GM12878 (cell line): Measurements from ENCODE around the gene ZNF181. TPM values are rescaled to one million over a fixed set of nuclear protein-coding genes. Genes with fewer than 3 reads are reported as not detected.

ENCODE experiments used
- ATAC-seq: fragments of 200-7000 bp; cut with Tn5 transposase; 3 replicates; pipeline ENCODE4 v1.9.1; 2020; ENCODE audit warnings: mild to moderate bottlenecking, moderate library complexity
- BruUV-seq: library from RNA; stranded (reverse); fragments of 400-500 nt; replicated peaks from 2 replicates; lab custom pipeline; 2021; lab: Mats Ljungman, UMichigan
- CTCF ChIA-PET: fragments of 300-600 bp; sonication (Branson Sonifier 250); formaldehyde crosslinking; extraction: SDS; loops from one replicate; lab custom pipeline; 2021; ENCODE audit warnings: inconsistent platforms; lab: Yijun Ruan, JAX
- POLR2A ChIA-PET: fragments of 350-600 bp; formaldehyde crosslinking; extraction: SDS; loops from one replicate; lab custom pipeline; 2021; ENCODE audit warnings: inconsistent platforms; lab: Charles Lee
- RAD21 ChIA-PET: fragments of 300-600 bp; sonication (Branson Sonifier 250); formaldehyde crosslinking; loops from one replicate; lab custom pipeline; 2023; ENCODE audit warnings: antibody characterized with exemption; ENCODE audit not compliant: unreplicated experiment; lab: Charles Lee
- SMC1A ChIA-PET: fragments of 300-600 bp; sonication (Branson Sonifier 250); formaldehyde crosslinking; loops from one replicate; lab custom pipeline; 2023; ENCODE audit not compliant: unreplicated experiment, uncharacterized antibody; lab: Charles Lee
- DNase-seq: peaks from one replicate; pipeline ENCODE4 v3.0.0-alpha.2; 2011; ENCODE audit warnings: low read depth, low spot score
- FAIRE-seq: peaks from 3 replicates; lab custom pipeline; 2011; peaks lifted over from hg19 to GRCh38; lab: Jason Lieb, UNC
- H2AFZ ChIP-seq: 2 replicates; pipeline ENCODE4 v1.6.0; 2011; ENCODE audit warnings: low read depth, low read length, control low read depth; ENCODE audit not compliant: control insufficient read depth
- H3K27ac ChIP-seq: 2 replicates; pipeline ENCODE4 v1.5.1; 2011; ENCODE audit warnings: control low read depth; ENCODE audit not compliant: control insufficient read depth, insufficient read depth
- H3K27me3 ChIP-seq, 2 experiments: replicated peaks in 1 of 2; 2 replicates each; pipeline versions ENCODE4 v1.6.0 to v1.6.1; 2011; ENCODE audit warnings: low read length in 1 of 2; ENCODE audit not compliant: control insufficient read depth in 2 of 2, insufficient read depth in 2 of 2
- H3K36me3 ChIP-seq, 2 experiments: 2 replicates each; pipeline ENCODE4 v1.5.1; 2011; ENCODE audit warnings: low read length in 1 of 2; ENCODE audit not compliant: control insufficient read depth in 2 of 2, insufficient read depth in 2 of 2
- H3K4me1 ChIP-seq: 2 replicates; pipeline ENCODE4 v1.6.1; 2011; ENCODE audit warnings: mild to moderate bottlenecking, low read length, moderate library complexity, mixed read lengths; ENCODE audit not compliant: control insufficient read depth, insufficient read depth
- H3K4me2 ChIP-seq: 2 replicates; pipeline ENCODE4 v1.6.0; 2011; ENCODE audit warnings: control low read depth; ENCODE audit not compliant: control insufficient read depth, insufficient read depth
- H3K4me3 ChIP-seq: fragments of 200-600 bp; sonication (generic); 2 replicates; pipeline ENCODE4 v1.5.1; 2016
- H3K79me2 ChIP-seq: 2 replicates; pipeline ENCODE4 v1.6.0; 2011; ENCODE audit warnings: low read length; ENCODE audit not compliant: control insufficient read depth, insufficient read depth
- H3K9ac ChIP-seq: 2 replicates; pipeline ENCODE4 v1.8.0; 2011; ENCODE audit warnings: low read length, control low read depth, mixed read lengths; ENCODE audit not compliant: control insufficient read depth, insufficient read depth
- H3K9me3 ChIP-seq: replicated peaks from 3 replicates; pipeline ENCODE4 v1.5.1; 2011; ENCODE audit warnings: mild to moderate bottlenecking, low read length; ENCODE audit not compliant: control insufficient read depth, insufficient read depth
- H4K20me1 ChIP-seq: 2 replicates; pipeline ENCODE4 v1.6.0; 2011; ENCODE audit not compliant: control insufficient read depth, insufficient read depth
- BHLHE40 ChIP-seq, 2 experiments: fragments of 450-650 bp in 1 of 2; IDR thresholded peaks; 2 replicates each; pipeline ENCODE4 v1.6.1; 2011 to 2017; ENCODE audit warnings: low read depth in 2 of 2, borderline replicate concordance in 1 of 2, improper control_type of control experiment in 1 of 2, low read length in 1 of 2, mild to moderate bottlenecking in 1 of 2
- CHD2 ChIP-seq: IDR thresholded peaks from 2 replicates; pipeline ENCODE4 v1.6.1; 2011; ENCODE audit warnings: low read depth, low read length, improper control_type of control experiment, borderline replicate concordance
- NBN ChIP-seq: fragments of 450-650 bp; IDR thresholded peaks from 2 replicates; pipeline ENCODE4 v1.6.1; 2016
- NFXL1 ChIP-seq: fragments of 450-650 bp; IDR thresholded peaks from 2 replicates; pipeline ENCODE4 v1.6.1; 2017; ENCODE audit warnings: antibody characterized with exemption, mild to moderate bottlenecking, borderline replicate concordance
- NKRF ChIP-seq: fragments of 450-650 bp; conservative IDR thresholded peaks from 2 replicates; pipeline ENCODE4 v1.6.1; 2017; ENCODE audit warnings: mild to moderate bottlenecking, moderate library complexity
- NR2F1 ChIP-seq: fragments of 450-650 bp; conservative IDR thresholded peaks from 2 replicates; pipeline ENCODE4 v1.6.1; 2017; ENCODE audit warnings: mild to moderate bottlenecking
- ZBTB33 ChIP-seq: fragments of 450-650 bp; IDR thresholded peaks from 2 replicates; pipeline ENCODE4 v1.6.1; 2017; ENCODE audit warnings: mild to moderate bottlenecking
- ZNF207 ChIP-seq: fragments of 450-650 bp; IDR thresholded peaks from 2 replicates; pipeline ENCODE4 v1.6.1; 2014; ENCODE audit warnings: antibody characterized with exemption, mild to moderate bottlenecking, borderline replicate concordance
- WGBS: methylation state at CpG from one replicate; pipeline ENCODE4 v1.1.6; 2016; ENCODE audit warnings: low lambda C conversion rate; ENCODE audit not compliant: insufficient replicate concordance, insufficient coverage; ENCODE audit errors: missing lambda C conversion rate; 5-methylcytosine and 5-hydroxymethylcytosine counted together
- in situ Hi-C: fragments of 300-500 bp; cut with MboI; formaldehyde crosslinking; loops from 9 replicates; pipeline ENCODE4 v1.14.3; 2018; ENCODE audit warnings: mixed read lengths
- intact Hi-C: fragments of 100-400 bp; cut with micrococcal nuclease; formaldehyde crosslinking; loops from one replicate; pipeline ENCODE4 v1.14.2; 2022; ENCODE audit not compliant: unreplicated experiment
- polyA plus RNA-seq, 11 experiments: library from polyadenylated mRNA; depleted of rRNA in 4 of 11; unstranded in 6 of 11; stranded (reverse) in 5 of 11; fragments of >200 nt; fragmentation: Nextera tagmentation in 4 of 11; fragmentation: Illumina TruSeq in 1 of 11; extraction: Ambion mirVana in 4 of 11; extraction: Trizol in 1 of 11; gene quantifications; 1 replicate in 1 of 11; 2 replicates in 10 of 11; pipeline versions ENCODE4 v1.2.1 to v1.2.3, GENCODE V29; 2011 to 2016; ENCODE audit warnings: inconsistent platforms in 2 of 11, missing spikeins in 2 of 11, low read depth in 1 of 11
- total RNA-seq, 4 experiments: library from RNA; depleted of rRNA in 3 of 4; stranded (reverse); fragments of >200 nt in 3 of 4; fragmentation: Illumina TruSeq in 1 of 4; extraction: Trizol in 1 of 4; gene quantifications; 2 replicates each; pipeline versions ENCODE4 v1.2.1 to v1.2.3, GENCODE V29; 2013 to 2021

The ZNF181 gene
- total and polyA plus RNA-seq, 10 of the 15 experiments (the other 5 are each of a cell fraction or from before 2014, with no cell fraction given), result 2.1 to 10.3 (median 8.1) TPM

DNA sequence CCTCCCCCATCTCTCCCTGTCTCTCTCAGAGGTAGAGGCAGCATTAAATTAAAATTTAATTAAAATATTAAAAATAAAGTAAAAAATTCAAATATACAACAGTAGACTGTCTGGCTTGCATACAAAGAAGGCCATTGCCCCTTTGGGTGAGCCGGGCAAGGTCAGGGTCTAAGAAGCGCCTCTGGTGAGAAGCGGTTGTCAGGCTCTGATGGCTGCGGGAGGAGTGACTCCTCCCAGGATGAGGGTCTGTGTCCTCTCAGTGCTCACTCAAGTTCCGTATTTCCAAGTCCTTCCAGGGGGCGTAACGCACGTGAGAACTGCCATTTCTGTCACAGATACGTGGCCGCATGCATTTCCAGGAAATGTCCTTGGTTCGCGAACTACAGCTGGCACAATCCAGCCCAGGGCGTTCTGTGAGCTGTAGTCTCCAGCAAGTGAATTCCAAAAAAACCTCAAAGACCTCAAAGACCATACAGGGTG is 737 bp upstream of the ZNF181 start:
- Histone ChIP-seq H3K9ac (peak overlapping the region; percentile 82), H4K20me1 (no peaks in the 10 kb centered on the region), H3K9me3 (no peaks in the 10 kb centered on the region; the same call in 2 of the 3 replicates), H3K36me3 (no peaks in the 10 kb centered on the region), H3K27ac (peak overlapping the region; percentile 89), H3K4me1 (no peaks in the 10 kb centered on the region), H3K4me3 (peak overlapping the region; percentile 79), H3K79me2 (no peaks in the 10 kb centered on the region), H2AFZ (peak overlapping the region; percentile 97), H3K27me3 (no peaks in the 10 kb centered on the region), H3K4me2 (peak overlapping the region; percentile 97)
- FAIRE-seq (no peak), DNase-seq (no peak), ATAC-seq (peak; percentile 24)
- CTCF ChIA-PET, result interaction anchor here (0.7 to 1.1 kb wide), 2 partner anchors 56 to 58 kb away, joined by 3 to 6 read pairs; partner anchors contain the start of gene ZNF302
- intact Hi-C loops (loop anchor here (1.0 to 5.0 kb wide), 2 partner anchors 39 to 56 kb away; partner anchors contain the start of genes SCGB2B2, ZNF302 and ZNF599), in situ Hi-C loops (no loop called here)
- BruUV-seq, result TSS peak; percentile 93
- POLR2A ChIA-PET, result no interaction called here
- TF ChIP-seq NFXL1 (peak; percentile 65; the same call in 1 of the 2 replicates), NKRF (peak; percentile 80), CHD2 (0 out of 2 replicates have a peak, but pooled peaks have one; percentile 2), ZNF207 (no peak), ZBTB33 (no peak), NR2F1 (no peak), BHLHE40 (IDR thresholded peaks at IDR 0.05; ENCODE audit: borderline replicate concordance in 1 of 2, low read depth in 2 of 2, low read length in 1 of 2) (peak; percentile 89 to 90), NBN (0 out of 2 replicates have a peak, but pooled peaks have one; percentile 5)
- WGBS, result 3% methylated on average over 13 of the region's 13 CpGs
- RAD21 ChIA-PET, result interaction anchor here (0.6 kb wide), 1 partner anchor 1762 kb away, joined by 4 read pairs; the partner anchor contains the start of gene CEP89
- SMC1A ChIA-PET, result interaction anchor here (1.4 kb wide), 1 partner anchor 39 kb away, joined by 5 read pairs; no protein-coding TSS in a partner anchor
